MM.1S (cell line): ENCODE measurements around the gene CS.

ENCODE experiments used
- CTCF ChIP-seq: fragments of 300-600 bp; sonication (generic); IDR thresholded peaks from 2 replicates; pipeline ENCODE4 v1.5.1; 2016; ENCODE audit warnings: antibody characterized with exemption, low read length, mixed read lengths
- EZH2 ChIP-seq: fragments of 300-600 bp; sonication (generic); optimal IDR thresholded peaks from 2 replicates; pipeline ENCODE3; 2017; ENCODE audit warnings: low read depth, mild to moderate bottlenecking, antibody characterized with exemption, low read length, mixed read lengths

GRCh38 chr12:56224102-56224701 is 75.9 kb downstream of the CS start, which contains the start of gene NABP2:
- TF ChIP-seq CTCF (peak; percentile 80), EZH2 (no peak)
